ENCODE measurements around the gene BCKDHB.
A peak's percentile ranks its signal among the peaks of the same experiment; 100 is the strongest.
"Not testable (repeated sequence)": the region's sequence is repeated elsewhere in the genome, so short reads cannot be mapped to it uniquely, and the experiment has no call there.

BCKDHB gene

GRCh38 chr6:80271074-80271473 is 164.6 kb downstream of the BCKDHB start:
- no peak for DNase-seq

- DNase-seq = no peak
These were observed 166.5 kb downstream of the BCKDHB start for GRCh38 chr6:80272988-80273387.

GRCh38 chr6:80276861-80277260 is 170.4 kb downstream of the BCKDHB start:
- no peak for DNase-seq

DNA sequence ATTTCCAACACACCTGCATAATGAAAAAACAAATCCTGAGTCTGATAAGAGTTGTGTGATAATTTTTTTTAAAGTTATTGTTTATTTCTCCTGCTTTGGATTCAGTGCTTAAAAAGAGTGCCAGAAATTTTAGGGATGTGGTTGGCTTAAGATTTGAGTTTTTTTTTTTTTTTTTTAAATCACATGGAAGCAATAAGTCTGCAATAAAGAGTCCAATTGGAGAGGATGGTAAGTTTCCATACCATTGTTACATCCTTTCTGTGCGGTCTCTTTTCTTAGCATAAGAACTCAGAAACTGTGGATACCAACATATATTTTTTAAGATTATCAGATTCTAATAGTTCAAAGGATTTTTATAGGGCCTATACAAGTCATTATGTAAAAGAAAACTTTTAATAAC is 171.0 kb downstream of the BCKDHB start:
- no peak for DNase-seq

GRCh38 chr6:80280262-80281010 is 174.0 kb downstream of the BCKDHB start:
- DNase-seq = no peak

DNA sequence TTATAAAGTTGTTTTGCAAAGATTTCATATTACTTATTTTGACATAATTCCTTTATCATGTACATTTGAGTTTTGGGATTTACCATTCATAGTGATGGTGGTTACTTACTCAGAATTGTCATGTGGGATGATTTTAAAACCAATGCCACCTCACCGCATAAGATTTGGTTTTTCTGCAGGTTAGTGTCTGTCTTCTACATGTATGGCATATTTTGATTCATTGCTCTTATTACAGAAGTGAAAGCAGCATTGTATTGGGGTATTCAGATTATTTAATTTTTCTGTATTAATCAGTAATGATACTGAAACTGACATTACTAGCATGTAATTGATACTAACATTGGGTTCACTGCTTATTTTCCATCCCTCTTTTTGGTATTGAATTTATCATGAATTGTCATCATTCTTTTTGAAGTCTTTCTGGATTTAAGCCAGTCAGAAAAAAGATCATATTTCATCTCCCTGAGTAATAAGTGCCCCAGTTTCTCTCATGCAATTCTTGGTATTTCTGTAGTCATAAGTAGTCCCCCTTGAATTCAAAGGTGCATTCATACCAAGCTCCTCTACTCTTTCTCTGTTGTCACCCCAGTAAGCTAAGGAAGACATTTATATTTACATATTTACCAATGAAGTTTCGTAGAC is 176.6 kb downstream of the BCKDHB start:
- no peak for DNase-seq

DNA sequence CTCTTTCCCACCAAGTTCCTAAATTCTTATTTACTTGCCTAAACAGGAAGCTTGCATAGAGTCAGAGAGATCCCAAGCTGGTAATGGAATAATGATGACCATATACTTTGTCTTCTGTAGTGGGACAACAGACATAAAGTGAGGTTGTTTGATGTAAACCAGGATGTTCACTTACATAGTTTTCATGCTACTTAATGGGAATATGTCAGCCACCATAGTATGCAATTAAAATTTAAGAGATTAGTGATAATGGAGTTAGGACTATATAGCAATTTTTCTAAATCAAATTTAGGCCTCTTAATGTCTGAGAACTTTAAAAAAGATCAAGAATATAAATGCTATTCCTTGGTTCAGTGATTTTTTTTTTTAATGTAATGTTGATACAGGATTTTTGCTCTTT is 180.6 kb downstream of the BCKDHB start:
- DNase-seq = no peak

DNA sequence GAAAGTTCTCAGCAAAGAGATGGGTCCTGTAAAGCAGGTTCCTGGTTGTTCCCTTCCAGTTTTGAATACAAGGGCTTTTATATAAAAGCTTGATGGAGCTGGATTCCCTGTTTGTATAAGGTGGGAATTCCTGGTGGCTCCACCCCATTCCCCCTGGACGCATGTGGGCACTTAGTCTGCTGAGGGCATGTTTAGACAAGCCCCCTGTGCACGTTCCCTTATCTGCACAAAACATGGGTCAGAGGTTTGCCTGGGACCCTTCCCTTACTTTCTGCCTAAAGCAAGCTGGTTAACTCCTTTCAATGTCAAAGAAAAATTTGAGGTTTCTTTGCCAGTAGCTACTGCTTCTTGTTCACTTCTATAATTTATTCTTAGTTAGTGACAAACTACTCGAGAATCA is 181.1 kb downstream of the BCKDHB start:
- no peak for DNase-seq

DNA sequence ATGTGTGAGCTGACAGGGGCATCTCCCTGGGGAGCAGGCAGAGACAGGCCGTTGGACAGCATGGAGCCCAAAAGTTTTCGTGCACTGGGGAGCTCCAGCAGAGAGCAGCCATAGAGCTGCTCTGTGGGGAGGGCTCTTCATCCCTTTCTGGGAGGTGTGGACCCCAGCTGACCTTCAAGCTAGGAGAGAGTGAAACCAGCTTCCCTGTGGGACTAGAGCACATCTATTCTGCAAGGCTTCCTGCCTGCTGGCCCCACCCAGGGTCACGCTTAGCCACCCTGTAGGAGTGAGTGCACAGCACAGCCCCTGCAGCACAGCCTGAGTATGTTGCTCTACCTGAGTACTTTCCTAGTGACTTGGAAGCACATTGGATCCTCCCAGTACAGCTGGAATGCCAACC is 183.3 kb downstream of the BCKDHB start:
- no peak for DNase-seq

DNA sequence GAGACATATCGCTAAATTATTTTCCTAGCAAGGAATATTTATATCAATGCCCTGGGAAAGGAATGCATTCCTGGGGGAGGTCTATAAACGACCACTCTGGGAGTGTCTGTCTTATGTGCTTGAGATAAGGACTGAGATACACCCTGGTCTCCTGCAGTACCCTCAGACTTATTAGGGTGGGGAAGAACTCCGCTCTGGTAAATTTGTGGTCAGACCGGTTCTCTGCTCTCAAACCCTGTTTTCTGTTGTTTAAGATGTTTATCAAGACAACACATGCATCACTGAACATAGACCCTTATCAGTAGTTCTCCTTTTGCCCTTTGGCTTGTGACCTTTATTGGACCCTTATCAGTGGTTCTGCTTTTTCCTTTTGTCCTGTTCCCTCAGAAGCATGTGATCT is 188.1 kb downstream of the BCKDHB start:
- DNase-seq = not testable (repeated sequence)

- DNase-seq = no peak
These were observed 196.2 kb downstream of the BCKDHB start for GRCh38 chr6:80302716-80303115.

- no peak for DNase-seq
These were observed 197.5 kb downstream of the BCKDHB start for GRCh38 chr6:80304014-80304413.

DNA sequence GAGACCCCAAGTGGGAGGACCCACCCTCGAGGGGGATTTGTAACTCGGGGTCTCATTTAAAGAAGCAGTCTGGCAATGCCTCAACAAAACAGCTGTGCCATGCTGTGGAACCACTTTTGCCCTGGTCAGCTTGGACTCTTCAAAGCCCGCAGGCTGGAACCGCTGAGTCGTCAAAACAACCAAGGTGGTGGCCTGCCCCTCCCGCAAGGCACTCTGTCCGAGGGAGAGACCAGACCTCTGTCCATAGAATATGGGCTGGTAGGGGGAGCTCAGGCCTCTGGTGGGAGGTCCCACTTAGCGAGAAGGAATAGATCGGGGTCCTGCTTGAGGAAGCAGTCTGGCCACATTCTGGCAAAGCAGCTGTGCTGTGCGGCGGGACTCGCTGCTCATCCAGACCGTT is 208.1 kb downstream of the BCKDHB start:
- no peak for DNase-seq

GRCh38 chr6:80316686-80317231 is 210.3 kb downstream of the BCKDHB start:
- no peak for DNase-seq

DNA sequence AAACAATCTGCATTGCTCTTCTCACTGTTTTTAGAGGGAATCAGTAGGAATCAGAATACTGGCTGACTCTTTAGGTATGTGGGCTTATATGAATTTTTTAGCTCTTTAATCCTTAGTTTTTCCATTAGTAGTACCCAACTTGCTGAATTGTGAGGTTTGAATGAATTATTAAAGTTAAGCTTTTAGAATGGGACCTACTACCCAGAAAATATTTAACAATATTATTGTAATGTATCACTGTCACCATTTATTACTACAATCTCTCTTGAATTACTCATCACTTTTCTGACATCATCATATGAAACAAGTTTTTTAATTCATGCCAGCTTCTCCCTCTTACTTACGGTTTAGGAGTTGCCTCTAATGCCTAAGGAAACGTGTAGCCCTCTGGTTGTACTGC is 212.7 kb downstream of the BCKDHB start:
- no peak for DNase-seq

GRCh38 chr6:80321011-80321410 is 214.5 kb downstream of the BCKDHB start:
- DNase-seq = no peak

GRCh38 chr6:80325742-80326141 is 219.3 kb downstream of the BCKDHB start:
- DNase-seq = no peak

DNA sequence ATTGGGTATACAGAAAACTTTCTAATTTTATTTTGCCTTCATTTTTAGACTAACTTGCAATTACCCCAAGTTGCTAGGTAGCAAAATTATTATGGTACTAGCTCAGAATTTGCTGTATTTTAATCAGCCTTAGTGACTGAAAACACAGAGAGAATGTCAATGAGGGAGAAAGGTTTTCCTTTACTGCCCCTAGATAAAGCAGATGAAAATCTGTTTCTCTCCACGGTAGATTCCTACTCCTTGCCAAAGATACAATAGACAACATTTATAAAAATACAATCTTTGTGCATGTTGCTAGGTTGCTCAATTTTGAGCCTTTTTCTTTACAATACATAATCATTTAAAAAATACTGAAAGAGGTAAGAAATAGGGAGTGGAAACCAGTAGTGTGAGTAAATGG is 222.2 kb downstream of the BCKDHB start:
- DNase-seq = no peak

DNA sequence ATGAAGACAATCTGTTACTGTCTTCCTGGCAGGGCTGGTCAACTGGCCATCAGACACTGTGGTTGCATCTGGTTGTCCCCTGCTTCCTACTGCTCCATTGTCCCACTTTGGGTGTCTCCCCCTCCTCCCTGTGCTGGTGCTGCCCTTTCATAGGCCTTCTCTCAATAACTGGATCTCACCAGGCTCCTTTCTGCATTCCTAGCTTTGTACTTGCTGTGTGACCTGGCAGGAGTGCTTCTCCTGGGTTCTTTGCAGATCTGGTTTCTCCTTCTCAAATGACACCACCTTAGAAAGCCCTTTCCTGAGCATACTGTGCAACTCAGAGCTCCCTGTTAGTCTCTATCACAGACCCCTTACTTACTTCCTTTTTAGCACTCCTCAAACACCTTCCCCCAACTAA is 223.0 kb downstream of the BCKDHB start:
- DNase-seq = no peak

- no peak for DNase-seq
These were observed 224.5 kb downstream of the BCKDHB start for GRCh38 chr6:80330961-80331360.

GRCh38 chr6:80331522-80331921 is 225.1 kb downstream of the BCKDHB start:
- peak; percentile 34 for DNase-seq

DNA sequence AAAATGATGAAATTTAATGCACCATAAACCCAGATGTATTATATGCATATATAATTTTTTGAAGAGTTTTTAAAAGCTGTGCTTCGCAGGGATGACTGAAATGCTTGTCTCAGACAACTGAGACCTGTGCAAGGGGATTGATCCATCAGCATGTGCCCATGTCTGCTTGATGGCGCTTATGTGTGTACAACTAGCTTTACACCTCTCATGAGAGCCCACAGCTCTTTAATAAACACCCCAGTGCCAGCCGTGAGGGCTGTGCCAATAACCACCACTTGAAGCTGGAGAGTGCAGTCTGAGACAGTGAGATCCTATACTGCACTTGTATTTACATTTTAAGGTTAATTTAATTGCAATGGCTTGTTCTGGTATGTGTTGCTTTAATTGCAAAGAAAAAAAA is 225.5 kb downstream of the BCKDHB start:
- DNase-seq = peak; percentile 24

GRCh38 chr6:80333342-80333741 is 226.9 kb downstream of the BCKDHB start:
- DNase-seq = no peak

GRCh38 chr6:80335121-80335531 is 228.7 kb downstream of the BCKDHB start:
- no peak for DNase-seq

- DNase-seq = no peak
These were observed 230.4 kb downstream of the BCKDHB start for GRCh38 chr6:80336911-80337310.

All from NCI-H82 (cell line).